NCI-H345 (cell line): ENCODE results near the gene NISCH.
"Not testable (repeated sequence)": the region's sequence is repeated elsewhere in the genome, so short reads cannot be mapped to it uniquely, and the experiment has no call there.

Experiments
- DNase-seq: peaks from one replicate; lab custom pipeline; 2025; lab: John Stamatoyannopoulos, UW

The NISCH gene

DNA sequence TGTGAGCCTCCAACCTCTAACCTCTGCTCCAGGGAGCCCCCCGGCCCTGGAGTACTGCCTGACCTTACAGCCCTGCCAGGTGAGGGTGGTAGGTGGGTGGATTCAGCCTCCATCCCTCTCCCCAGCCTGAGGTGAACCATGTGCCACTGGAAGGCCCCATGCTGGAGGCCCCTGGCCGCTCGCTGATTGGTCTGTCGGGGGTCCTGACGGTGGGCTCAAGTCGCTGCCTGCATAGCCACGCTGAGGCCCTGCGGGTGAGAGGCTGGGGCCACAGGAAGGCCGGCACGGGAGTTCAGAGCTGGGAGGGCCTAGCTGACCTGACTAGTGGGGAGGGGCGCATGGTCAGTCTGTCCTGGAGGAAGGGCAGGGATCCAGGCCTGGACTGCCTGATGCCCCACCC lies 59.2 kb downstream of the NISCH start:
- no peak for DNase-seq

- no peak for DNase-seq
Observed at GRCh38 chr3:52515192-52515591, 59.8 kb downstream of the NISCH start.

DNA sequence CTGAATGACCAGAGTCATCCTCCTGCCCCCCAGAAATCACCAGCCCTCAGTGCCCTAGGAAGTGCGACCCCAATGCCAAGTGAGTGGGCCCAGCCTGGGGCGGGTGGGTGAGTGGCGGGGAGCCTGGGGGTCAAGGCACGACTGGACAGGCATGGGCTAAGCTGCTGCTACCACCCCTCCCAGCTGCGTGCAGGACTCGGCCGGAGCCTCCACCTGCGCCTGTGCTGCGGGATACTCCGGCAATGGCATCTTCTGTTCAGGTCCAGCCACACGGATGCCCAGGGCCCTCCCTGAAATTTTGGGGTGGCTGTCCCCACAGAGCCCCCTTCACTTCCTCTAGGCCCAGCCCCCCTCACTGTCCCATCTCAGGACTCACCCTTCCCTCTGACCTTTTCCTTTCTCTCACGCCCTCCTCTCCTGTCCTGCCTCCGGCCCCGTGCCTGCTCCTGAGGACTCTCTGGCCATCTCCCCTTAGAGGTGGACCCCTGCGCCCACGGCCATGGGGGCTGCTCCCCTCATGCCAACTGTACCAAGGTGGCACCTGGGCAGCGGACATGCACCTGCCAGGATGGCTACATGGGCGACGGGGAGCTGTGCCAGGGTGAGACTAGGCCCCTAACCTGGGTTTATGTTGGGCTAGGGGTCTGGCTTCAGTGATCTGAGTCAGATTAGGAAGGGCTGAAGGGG lies 61.2 kb downstream of the NISCH start:
- DNase-seq = no peak

DNA sequence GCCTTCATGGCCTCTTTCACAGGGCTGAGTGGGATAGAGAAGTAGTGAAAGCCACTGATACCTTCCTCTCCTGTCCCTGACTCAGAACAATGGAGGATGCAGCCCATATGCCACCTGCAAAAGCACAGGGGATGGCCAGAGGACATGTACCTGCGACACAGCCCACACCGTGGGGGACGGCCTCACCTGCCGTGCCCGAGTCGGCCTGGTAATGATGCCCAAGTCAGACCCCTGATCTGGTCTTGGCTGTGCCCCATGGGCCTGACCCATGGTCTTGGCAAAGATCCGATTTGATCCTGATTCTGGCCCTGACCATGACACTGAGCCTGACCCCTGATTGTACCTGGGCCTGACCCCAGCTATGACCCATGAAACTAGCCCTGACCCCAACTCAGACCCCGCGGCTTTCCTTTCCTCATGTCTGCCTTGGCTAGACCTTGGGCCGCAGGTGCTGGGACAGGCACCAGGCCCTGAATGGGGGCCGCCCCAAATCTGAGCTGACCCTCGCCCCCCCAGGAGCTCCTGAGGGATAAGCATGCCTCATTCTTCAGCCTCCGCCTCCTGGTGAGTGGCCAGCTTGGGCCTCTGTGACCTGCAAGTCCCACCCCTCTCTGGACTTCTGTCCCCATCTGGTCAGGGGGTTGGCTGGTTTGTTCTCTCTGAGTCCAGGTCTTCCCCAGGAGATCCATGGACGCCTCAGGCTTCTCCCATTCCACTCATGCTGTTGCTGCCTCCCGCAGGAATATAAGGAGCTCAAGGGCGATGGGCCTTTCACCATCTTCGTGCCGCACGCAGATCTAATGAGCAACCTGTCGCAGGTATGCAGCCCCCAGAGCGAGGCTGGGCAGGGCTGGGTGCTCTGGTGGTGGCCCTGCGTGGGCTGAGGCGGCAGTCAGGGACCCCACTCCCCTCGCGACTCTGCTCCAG lies 62.7 kb downstream of the NISCH start:
- no peak for DNase-seq

DNA sequence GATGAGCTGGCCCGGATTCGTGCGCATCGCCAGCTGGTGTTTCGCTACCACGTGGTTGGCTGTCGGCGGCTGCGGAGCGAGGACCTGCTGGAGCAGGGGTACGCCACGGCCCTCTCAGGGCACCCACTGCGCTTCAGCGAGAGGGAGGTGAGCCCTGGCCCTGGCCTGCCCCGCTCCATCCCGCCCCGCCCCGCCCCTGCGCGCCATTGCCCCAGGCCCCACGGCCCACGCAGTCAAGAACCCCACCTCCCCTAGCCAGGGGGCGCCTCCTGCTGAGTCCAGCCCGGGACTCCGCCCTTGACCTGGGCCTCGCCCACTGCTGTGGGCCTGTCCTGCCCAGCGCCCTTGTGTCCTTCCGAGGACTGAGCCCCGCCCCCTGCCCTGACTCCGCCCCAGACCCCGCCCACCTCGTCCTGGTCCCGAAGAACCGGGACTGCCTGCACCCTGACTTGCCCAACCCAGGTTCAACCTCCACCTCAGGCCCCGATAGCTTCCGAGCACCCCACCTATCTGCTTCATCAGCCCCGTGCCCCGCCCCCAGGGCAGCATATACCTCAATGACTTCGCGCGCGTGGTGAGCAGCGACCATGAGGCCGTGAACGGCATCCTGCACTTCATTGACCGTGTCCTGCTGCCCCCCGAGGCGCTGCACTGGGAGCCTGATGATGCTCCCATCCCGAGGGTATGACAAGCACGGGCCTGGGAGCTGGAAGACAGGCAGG lies 63.5 kb downstream of the NISCH start:
- DNase-seq = no peak

DNA sequence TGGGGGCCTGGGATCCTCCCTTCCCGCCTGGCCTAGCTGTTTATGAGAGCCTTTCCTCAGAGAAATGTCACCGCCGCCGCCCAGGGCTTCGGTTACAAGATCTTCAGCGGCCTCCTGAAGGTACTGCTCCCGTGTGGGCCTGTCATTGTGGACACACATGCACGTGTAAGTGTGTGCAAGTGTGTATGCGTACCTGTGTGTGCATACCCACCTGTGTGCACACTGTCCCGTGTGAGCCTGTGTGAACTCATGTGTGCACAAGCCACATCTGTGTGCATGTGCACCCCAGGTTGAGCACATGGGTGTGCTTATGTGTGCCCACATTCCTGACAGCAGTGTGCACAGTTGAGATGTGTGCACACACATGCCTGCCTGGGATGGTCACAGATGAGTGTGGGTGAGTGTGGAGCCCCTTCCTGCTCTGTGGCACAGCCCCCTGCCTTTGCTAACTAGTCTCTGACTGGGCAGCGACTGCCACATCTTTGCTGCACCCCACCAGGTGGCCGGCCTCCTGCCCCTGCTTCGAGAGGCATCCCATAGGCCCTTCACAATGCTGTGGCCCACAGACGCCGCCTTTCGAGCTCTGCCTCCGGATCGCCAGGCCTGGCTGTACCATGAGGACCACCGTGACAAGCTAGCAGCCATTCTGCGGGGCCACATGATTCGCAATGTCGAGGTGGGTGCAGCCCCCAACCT lies 64.2 kb downstream of the NISCH start:
- DNase-seq = no peak

DNA sequence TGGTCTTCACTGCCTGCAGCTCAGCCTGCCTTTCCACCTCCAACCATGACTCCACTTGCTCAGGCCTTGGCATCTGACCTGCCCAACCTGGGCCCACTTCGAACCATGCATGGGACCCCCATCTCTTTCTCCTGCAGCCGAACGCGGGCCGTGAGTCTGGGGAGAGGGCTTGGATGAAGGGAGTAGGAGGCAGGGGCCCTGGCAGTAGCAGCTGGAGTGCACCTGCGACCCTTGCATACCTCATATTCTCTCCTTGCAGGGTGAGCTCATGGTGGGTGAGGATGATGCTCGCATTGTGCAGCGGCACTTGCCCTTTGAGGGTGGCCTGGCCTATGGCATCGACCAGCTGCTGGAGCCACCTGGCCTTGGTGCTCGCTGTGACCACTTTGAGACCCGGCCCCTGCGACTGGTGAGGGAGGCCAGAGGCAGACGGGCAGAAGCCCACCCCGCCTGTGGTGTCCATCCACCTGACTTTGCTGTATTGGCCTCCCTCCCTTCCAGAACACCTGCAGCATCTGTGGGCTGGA lies 64.8 kb downstream of the NISCH start:
- DNase-seq = no peak

- DNase-seq = no peak
Observed at GRCh38 chr3:52520716-52521487, 65.5 kb downstream of the NISCH start.

DNA sequence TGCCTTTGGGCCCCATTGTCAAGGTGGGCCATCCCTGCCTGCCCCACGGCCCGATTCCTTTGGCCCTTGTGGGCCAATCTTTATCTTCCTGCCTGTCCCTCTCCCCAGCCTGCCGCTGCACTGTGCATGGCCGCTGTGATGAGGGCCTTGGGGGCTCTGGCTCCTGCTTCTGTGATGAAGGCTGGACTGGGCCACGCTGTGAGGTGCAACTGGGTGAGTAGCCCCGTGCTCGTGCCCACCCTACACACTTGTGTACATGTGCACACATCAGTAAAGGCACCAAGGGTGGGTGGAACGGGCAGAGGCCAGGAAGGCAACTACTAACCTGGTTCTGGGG lies 66.1 kb downstream of the NISCH start:
- DNase-seq = no peak

DNA sequence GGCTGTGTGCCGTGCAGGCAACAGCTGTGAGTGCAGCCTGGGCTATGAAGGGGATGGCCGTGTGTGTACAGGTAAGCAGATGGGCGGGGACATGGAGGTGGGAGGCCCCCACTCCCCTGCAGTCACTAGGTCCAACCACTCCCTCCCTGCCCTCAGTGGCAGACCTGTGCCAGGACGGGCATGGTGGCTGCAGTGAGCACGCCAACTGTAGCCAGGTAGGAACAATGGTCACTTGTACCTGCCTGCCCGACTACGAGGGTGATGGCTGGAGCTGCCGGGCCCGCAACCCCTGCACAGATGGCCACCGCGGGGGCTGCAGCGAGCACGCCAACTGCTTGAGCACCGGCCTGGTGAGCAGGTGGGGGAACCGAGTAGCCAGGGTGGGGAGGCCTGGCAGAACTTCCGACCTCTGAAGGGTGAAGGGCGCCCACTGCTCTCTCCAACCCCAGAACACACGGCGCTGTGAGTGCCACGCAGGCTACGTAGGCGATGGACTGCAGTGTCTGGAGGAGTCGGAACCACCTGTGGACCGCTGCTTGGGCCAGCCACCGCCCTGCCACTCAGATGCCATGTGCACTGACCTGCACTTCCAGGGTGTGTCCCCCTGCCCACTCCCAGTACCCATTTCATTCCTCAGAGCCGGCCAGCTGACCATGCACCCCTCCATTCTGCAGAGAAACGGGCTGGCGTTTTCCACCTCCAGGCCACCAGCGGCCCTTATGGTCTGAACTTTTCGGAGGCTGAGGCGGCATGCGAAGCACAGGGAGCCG lies 66.7 kb downstream of the NISCH start:
- no peak for DNase-seq

- DNase-seq = no peak
Observed at GRCh38 chr3:52522651-52523251, 67.3 kb downstream of the NISCH start.

- no peak for DNase-seq
Observed at GRCh38 chr3:52523386-52524257, 68.2 kb downstream of the NISCH start.

DNA sequence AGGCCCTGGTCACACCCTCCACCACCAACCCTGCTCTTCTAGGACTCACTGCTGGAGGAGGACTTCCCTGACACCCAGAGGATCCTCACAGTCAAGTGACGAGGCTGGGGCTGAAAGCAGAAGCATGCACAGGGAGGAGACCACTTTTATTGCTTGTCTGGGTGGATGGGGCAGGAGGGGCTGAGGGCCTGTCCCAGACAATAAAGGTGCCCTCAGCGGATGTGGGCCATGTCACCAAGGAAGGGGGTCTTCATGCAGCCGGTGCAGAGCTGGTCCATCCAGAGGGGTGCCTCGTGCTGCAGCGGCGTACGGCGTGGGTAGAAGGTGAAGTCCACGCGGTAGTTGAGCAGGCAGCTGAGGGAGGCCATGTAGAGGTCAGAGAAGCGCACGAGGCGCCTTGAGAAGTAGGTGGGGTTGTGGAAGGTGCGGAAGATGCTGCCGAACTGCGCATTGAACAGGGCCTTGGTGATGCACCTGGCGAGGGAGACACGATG lies 68.9 kb downstream of the NISCH start:
- no peak for DNase-seq

GRCh38 chr3:52524752-52525679 lies 69.6 kb downstream of the NISCH start:
- DNase-seq = peak; percentile 89

GRCh38 chr3:52525680-52526561 lies 70.5 kb downstream of the NISCH start:
- DNase-seq = no peak

DNA sequence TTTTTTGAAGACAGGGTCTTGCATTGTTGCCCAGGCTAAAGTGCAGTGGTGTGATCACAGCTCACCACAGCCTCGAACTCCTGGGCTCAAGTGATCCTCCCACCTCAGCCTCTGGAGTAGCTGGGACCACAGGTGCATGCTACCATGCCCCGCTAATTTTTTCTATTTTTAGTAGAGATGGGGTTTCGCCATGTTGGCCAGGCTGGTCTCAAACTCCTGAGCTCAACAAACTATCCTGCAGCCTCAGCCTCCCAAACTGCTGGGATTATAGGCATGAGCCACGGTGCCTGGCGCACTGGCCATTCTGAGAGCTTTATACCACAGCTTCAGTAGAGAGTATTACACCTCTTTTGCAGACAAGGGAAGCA lies 71.3 kb downstream of the NISCH start:
- DNase-seq = not testable (repeated sequence)
